VCaP (cell line): ENCODE results near the gene GNPTAB.
A peak's percentile ranks its signal among the peaks of the same experiment; 100 is the strongest.

Source experiments
- H3K27ac ChIP-seq: fragments of 450-650 bp; 2 replicates; pipeline ENCODE4 v1.5.1; 2017
- CTCF ChIP-seq: fragments of 450-650 bp; conservative IDR thresholded peaks from 2 replicates; pipeline ENCODE4 v1.5.1; 2017; ENCODE audit warnings: mild to moderate bottlenecking, moderate library complexity

The GNPTAB gene

DNA sequence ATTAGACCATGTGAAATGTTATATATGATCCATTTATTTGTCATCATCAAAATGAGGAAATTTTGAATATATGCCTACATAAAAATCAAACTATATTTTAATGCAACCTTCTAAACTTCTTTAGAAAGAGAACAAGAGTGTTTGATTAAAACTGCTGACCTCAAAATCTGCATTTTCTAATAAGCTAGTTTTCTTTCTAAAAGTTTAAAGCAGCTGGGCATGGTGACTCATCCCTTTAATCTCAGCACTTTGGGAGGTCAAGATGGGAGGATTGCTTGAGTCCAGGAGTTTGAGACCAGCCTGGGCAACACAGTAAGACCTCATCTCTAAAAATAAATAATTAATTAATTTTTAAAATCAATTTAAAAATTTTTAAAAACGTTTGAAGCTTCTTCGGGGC, 36.2 kb downstream of the GNPTAB start:
- no peak for TF ChIP-seq CTCF
- H3K27ac ChIP-seq = no peak overlapping the region

DNA sequence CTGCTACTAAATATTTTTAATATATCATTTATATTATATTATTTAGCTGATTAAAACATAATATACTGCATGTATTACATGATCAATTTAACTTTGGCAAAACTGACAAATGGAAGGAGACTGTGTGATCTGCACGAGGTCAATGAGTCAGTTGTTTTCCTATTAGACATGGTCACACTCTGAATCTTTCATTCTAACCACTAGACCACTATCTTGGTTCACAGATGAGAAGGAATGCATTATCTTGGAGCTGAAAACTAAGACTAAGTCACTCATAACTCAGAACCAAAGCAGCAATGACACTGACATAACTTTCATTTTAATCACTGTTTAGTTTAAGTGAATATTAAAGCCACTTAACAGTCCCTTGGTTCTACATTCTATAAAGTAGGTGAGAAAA, 37.4 kb downstream of the GNPTAB start:
- TF ChIP-seq CTCF = no peak

DNA sequence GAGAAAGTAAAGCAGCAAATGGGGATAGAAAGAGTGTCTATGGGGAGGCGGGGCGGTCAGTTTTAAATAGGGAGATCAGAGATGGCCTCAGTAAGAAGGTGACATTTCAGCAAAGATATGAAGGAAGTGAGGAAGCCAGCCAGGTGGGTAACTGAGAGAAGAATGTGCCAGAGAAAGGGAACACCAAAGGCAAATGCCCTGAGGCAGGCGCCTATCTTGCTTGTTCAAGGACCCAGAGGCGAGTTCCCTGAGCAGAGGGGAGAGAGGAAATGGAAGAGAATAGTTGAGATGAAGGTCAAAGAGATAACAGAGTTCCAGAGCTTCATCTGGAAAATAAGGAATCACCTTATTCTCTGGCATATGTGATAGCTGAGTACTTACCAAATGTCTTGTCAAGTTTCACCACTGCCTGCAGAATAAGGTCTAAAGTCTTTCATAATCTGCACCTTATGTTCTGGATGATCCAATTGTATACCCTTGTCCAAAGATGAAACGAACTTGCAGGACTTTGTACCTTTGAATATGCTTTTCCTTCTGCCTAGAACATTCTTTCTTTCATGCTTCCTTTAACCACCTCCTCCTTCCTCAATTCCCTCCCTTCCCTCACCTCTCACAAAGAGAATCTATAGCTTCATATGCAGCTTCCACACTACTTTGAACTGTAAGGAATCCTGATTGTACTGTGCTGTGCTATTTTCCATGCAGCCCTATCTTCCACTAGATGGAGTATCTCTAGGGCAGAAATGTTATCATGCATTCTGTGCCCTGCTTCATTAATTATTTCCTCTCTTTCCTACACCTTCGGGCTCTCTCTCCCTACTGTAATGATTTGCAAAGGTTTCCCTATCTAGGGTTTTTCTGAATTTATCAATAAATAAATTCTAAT, 38.5 kb downstream of the GNPTAB start:
- TF ChIP-seq CTCF = peak; percentile 86
- no peak overlapping the region for H3K27ac ChIP-seq

More for the DNA sequence above, 37.4 kb downstream of the GNPTAB start:
- H3K27ac ChIP-seq = no peak overlapping the region

DNA sequence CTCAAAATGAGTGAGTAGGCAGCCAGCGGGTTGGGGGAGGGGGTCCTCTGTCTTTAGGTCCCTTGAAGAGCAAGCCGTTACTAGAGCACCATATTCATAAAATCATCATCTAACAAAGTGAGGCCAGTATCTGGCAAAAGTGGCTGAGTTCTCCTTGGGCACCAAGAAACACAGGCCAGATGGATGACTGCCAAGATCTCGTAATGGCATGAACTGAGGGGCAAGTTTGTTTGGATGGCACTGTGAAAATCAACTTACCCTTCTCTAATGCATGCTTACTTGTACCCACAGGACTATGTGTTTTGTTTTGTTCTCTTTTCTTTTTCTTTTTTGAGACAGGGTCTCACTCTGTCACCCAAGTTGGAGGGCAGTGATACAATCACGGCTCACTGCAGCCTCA, 41.6 kb downstream of the GNPTAB start:
- no peak overlapping the region for H3K27ac ChIP-seq
- TF ChIP-seq CTCF = no peak

DNA sequence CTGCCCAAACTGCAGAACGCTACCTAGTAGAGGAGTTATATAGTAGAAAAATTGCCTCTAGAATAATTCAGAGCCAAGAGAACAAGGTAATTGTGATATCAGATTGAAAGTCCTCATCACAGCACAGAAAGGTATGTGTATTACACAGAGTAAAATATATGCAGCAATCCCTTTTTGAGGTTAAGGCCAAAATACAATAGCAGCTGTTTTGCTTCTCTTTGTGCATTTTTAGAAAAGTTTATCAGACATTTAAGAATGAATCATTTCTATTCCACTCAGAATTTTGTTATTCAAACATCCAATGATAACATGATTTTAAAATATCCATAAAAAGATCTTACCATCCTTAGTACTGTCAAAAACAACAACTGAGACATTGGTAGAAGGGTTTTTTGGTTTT, 45.1 kb downstream of the GNPTAB start:
- TF ChIP-seq CTCF = no peak
- H3K27ac ChIP-seq = no peak overlapping the region

DNA sequence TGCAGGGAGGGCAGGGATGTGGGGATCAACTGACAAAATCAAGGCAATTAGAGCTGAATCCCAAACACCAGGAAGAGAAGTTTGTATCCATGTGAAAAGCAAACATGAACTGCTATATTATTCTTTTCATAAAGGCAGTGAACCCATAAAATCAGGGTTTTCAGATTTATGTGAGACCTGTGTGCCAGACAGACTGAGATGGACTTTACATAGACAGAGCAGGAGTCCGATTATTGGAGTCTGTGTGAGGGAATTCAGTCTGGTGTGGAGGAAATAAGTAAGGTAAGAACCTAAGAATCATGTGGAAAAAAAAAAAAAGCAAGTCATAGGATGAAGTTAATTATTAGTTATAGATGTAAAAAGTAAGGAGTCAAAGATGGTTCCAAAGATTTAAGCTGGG, 46.4 kb downstream of the GNPTAB start:
- H3K27ac ChIP-seq = peak overlapping the region; percentile 68
- no peak for TF ChIP-seq CTCF

DNA sequence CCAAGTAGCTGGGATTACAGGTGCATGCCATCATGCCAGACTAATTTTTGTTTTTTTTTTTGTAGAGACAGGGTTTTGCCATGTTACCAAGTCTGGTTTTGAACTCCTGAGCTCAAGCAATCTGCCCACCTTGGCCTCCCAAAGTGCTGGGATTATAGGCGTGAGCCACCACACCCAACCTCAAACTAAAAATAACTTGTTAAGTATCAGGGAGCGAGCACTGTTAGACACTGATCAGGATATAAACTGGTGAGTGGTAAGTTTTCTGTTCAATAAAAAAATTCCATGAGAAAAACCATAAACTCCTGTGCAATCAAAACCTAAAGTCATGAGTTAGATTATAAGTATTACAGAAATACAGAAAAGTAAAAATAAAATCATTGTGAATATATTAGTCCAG, 46.9 kb downstream of the GNPTAB start:
- peak overlapping the region; percentile 68 for H3K27ac ChIP-seq
- no peak for TF ChIP-seq CTCF
